NCI-H2227 (cell line): ENCODE measurements around the gene RAI14.
"Not testable (repeated sequence)": the region's sequence is repeated elsewhere in the genome, so short reads cannot be mapped to it uniquely, and the experiment has no call there.

ENCODE experiments used
- DNase-seq: peaks from one replicate; lab custom pipeline; 2025; ENCODE audit not compliant: unreplicated experiment; lab: John Stamatoyannopoulos, UW

Gene RAI14

DNA sequence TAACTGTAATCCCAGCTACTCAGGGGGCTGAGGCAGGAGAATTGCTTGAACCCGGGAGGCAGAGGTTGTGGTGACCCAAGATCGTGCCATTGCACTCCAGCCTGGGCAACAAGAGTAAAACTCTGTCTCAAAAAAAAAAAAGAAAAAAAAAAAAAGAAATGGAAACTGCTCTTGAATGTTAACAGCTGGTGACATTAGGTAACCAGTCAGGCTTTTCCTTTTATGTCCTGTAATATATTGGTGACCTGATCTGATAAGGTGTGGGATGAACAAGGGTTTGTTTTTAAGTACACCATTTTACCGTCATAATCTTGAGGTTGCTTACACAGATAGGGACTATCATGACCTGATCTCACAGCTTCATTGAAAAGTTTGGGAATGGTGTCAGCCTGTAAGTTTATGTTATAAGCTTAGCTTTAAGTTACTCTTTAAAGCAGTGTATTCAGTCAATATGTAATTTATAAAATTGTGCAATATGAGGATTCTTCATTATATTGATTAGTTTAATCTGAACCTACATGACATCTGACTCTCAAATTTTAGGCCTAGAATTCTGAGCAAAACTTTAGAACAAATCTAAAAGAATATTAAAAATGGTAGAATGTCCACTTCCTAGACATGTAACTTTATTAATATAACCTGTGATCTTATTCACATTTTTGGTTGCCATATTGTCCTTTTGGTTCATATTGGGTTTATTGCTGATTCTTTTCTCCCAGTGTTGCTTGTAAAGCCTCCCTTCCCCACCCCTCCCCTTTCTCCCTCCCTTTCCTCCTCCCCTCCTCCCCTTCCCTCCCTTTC is 41.4 kb downstream of the RAI14 start:
- DNase-seq = no peak

DNA sequence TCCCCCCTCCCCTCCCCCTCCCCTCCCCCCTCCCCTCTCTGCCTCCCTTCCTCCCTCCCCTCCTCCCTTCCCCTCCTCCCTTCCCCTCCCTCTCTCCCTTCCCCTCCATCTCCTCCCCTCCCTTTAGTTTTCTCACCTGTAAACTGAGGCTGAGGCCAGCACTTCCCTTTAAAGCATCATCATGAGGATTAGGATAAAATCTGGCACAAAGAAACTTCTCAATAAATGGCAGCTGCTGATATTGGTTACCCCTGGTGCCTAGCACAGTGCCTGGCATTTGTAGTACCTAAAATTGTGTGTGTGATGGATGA is 41.9 kb downstream of the RAI14 start:
- no peak for DNase-seq

DNA sequence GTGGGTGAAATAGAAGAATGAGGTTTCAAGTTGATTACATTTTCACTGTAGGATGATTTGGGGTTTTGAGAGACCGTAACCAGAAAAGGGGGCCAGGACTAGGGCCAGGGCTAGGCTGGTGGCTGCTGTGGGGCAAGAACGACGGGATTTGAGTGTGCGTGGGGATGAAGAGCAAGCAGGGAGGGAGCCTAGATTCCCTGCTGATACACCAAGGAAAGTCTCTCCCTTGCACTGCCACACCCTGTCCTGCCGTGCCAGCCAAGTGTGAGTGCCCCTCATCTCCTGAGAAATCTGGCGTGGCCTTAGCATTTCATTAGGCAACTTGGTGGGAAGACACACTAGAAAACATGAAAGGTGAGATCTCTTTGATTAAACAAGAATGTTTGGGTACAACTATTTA is 42.6 kb downstream of the RAI14 start:
- no peak for DNase-seq

DNA sequence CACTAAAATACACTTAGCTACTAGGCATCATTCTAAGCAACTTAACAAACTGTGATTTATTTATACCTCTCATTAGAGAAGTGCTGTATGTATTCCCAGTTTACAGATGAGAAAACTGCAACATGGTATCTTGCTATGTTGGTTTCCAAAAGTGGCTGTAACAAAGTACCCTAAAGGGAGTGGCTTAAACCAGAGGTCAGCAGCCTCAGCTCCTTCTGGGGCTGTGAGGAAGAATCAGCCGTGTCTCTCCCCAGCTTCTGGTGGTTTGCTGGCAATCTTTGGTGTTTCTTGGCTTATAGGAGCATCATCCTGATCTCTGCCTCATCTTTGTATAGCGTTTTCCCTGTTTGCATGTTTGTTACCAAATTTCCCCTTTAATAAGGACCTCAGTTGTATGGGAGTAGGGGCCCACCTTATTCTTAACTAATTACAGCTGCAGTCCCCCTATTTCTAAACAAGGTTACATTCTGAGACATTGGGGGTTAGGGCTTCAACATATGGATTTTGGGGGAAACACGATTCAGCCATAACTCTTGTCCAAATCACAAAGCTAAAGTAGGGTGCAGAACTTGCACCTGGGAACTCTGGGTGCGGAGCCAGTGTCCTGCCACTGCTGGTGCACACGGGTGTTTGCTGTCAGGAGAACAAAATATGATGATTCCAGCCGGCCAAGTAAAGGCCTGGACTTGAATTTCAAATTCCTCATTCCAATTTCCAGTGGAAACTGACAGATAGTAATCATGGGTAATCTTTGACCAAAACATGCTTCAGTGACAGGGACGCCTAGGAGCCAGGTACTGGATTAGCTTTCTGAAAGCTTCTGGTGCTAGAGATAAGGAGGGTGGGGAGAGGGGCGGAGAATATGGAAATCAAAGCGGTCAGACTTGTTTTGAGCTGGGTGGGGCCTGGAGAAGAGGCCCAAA is 43.3 kb downstream of the RAI14 start:
- DNase-seq = no peak

DNA sequence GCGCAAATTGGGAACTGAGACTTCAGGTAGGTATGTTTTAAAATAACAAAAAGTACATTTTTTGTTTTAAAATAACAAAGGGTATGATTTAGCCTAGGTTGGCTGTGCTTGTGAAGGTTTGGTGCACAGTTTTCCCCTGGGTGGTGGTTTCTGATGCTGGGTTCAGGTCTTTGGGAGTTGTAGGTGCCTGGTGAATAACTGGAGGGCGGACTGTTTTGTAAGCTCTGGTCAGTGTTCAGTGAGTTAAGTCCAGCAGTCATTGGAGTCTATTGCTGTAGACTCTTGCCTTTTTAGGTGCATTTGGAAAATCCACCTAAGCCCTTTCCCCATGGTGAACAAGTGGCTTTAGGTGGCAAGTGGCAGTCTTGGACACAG is 43.9 kb downstream of the RAI14 start:
- DNase-seq = no peak

DNA sequence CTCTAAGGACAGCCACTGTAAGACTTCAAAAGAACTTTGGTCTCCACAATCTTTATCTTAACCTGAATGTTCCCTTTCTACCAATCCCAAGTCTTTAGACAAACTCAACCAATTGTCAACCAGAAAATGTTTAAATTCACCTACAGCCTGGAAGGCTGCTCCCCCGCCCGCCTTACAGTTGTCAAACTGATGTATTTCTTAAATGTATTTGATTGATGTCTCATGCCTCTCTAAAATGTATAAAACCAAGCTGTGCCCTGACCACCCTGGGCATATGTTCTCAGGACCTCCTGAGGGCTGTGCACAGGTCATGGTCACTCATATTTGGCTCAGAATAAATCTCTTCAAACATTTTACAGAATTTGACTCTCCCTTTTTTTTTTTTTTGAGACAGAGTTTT is 45.3 kb downstream of the RAI14 start:
- not testable (repeated sequence) for DNase-seq

DNA sequence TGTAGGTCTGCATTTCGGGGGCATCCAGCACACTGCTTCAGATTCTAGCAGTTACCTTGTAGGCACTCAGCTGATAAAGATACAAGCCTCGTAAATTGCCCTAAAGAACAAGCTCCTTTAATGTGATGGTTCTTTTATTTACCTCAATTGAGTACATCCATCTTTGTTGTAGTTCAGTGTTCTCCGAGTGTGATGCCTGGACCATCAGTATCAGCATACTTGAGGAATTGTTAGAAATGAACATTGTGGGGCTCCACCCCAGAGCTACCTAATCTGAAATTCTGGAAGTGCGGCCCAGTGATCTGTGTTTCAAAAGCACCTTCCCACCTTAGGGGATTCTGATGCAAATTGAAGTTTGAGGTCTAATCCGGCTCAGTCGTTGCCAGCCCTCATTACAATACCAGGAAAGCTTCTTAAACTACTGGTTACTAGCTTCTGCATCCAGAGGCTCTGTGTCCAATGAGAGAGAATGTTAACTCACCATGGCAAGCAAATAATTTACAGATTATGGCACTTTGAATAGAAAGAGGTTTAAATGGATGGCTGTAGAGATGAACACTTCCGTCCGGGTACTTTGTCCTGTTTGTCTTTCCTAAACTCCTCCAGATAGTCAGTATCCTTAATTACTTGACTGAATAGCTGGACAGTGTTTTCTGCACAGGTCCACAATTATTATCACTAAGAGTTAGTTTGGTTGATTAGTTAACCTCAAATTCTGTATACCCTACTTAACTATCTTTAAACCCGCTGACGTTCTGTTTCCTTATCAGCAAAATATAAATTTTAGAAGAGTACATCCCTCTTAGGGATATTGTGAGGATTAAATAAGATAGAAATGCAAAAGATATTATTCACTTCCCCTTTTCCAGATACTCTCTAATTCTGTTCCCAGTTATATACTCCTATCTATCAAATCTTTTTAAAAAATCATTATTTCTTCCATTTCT is 47.9 kb downstream of the RAI14 start:
- no peak for DNase-seq

DNA sequence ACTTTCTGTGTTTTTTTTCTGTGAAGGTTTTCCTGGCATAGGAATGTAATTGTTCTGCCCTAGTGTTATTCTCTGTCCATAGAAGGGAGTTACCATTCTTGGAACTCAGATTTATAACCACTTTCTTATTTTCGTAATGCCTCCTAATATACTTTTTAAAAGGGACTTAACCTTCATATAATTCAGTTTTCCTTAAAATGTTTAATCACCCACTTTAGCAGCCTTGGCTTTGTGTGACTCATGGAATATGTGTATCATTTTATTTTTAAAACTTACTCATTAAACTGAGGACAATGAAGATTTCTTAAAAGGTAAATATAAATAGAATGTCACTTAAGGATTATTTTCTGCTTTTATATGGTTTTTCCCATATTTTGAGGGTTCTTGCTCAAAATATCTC is 50.0 kb downstream of the RAI14 start:
- DNase-seq = no peak

DNA sequence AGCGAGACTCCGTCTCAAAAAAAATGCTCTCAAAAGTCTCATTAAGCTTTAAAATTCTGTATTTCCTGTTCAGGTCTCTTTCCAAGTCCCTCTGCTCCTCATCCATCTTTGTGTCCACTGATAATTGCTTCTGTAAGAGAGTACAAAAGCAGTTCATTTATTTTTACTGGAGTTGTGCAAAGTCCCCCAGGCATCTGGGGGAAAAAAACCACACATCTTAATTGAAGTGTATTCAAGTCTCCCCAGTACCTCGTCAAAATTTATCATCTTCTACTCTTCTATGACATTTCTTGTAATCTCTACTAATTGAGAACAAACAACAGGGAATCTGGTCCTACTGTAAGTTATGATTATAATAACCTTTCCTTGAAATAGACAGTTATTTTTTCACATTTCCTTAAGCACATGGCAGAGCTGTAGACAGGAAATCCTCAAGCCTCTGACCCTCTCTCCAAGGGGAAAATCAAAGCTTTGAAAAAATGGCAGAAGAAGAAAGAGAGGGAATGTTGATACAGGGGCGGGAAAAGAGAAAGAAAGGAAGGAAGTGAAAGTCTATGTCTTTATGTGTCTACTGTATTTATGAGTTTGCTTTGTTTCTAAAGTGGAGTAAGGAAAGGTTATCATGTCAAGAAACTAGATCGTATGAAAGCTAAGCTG is 51.5 kb downstream of the RAI14 start:
- DNase-seq = no peak

DNA sequence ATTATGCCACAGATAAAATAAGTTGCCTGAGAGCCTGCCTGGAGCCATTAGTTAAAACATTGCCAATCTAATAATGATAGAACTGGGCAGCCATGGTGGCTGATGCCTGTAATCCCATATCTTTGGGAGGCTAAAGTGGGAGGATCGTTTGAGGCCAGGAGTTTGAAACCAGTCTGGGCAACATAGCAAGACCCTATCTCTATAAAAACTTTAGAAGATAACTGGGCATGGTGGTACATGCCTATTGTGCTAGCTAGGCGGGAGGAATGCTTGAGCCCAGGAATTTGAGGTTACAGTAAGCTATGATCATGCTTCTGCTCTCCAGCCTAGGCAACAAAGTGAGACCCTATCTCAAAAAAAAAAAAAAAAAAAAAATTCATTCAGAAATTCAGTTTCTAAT is 52.6 kb downstream of the RAI14 start:
- DNase-seq = no peak

DNA sequence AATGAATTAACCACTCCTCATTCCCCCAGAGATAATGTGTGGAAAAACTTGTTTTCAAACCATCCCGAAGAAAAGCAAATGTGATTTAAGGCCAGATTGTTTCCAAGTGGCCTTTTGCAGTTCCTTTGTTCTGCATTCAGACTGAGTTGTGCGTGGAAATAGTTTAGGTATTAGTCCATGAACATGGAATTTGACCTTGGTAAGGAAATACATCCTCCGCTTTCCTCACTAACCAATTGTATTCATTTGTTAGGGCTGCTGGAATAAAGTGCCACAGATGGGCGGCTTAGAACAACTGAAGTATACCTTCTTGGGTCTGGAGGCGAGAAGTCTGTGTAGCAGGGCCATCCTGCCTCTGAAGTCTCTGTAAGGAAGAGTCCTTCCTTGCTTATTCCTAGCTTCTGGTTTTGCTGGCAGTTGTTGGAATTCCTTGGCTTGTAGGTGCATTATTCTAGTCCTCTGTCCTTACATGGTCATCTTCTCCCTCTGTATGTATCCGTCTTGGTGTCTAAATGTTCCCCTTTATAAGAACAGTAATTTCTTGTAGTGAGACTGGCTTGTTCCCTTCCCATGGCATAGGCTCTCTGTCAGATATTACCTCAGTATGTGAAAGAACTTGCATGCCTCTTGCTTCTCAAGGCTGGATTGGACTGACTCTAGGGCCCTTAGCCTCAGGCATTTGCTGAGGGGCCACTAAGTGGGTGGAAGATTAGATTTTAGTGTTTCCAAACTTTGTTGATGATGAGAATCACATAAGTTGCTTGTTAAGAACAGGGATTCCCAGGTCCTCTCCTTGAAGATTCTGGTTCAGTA is 53.9 kb downstream of the RAI14 start:
- no peak for DNase-seq

DNA sequence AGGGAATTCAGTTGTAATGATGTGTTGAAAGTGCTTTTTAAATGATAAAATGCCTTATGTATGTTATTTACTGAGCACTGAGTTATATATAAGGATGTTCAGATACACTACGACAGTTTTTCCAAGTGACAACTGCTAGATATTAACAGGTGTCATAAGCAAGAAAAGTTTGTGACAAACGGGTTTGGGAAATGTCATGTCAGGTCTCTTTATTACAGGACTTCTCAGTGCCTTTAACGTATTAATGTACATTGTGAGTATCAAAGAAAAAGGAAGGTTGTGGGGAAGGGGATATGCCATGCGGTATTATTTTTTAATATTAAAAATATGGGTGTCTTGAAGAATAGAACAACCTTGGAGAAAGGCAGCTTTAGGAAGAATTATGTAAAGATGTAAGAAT is 56.4 kb downstream of the RAI14 start:
- DNase-seq = no peak

DNA sequence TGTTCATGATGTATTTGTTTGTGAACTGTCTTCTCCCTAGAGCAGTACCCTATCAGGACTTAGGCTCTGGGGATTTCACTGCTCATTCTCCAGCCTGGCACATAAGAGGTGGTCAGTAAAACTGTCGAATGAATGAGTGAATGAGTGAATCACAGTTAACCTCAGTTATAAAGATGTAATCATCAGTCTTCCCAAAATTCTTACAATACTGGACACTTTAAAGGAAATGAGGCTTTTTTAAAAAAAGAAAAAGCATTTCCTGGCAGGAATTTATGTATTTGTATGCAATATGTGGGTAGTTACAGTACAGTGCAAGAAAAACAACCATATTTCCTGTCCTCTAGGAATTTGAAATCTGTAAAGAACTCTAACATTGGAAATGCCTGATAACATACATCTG is 59.6 kb downstream of the RAI14 start:
- DNase-seq = no peak

DNA sequence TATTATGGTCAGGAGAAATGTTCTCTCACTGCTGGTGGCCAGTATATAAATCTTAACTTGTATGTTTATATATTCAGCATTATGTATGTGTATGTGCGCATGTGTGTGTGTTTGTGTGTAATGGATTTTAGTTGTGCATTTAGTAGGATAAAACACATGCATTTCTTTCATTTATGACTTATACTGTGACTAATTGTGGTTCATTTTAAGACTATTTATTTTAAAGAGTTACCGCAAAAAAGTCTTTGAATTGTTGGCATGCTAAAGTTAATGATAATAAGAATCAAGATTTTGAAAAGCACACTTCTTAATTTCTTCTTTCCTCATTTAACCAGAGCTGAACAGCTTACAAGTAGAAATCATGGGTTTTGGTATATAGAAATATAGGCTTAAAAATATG is 60.9 kb downstream of the RAI14 start:
- no peak for DNase-seq

DNA sequence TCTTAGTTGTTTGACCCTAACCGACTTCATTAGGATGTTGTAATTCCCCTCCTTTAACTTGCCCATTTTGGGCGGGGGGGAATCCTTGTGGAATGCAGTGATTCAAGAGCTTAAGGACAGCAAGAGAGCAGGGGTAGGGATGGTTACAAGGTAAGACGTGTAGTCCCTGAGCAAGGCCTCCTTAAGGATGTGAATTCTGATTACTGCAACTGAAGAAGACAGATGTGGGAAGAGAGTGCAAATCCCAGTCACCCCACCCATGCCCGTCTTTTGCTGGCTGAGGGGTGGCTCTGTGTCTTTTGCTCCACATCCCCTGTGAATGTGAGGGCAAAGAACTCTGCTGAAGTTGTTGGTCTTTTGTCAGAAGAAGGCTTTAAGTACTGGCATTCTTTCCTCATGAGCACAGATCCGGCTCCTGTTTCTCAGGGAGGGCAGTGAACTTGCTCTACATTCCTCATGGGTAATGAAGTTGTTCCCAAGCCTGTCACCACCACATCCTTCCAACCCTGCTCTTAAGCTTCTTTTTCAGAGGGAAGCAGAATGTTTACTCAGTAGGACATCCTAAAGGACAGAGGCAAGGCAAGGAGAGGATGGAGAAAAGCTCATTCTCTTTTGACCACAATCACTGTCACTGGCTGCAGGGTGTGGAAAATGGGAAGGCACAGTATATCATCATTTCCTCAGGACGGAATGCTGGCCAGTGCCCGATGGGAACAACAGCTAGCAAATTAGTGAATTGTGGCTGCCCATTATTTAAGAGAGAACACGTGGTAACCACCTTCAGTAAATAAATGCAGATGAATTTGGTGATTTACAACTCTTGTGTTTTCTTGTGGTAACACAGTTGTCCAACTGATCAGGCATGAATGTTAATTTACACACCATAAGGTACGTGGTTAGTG is 61.5 kb downstream of the RAI14 start:
- no peak for DNase-seq

DNA sequence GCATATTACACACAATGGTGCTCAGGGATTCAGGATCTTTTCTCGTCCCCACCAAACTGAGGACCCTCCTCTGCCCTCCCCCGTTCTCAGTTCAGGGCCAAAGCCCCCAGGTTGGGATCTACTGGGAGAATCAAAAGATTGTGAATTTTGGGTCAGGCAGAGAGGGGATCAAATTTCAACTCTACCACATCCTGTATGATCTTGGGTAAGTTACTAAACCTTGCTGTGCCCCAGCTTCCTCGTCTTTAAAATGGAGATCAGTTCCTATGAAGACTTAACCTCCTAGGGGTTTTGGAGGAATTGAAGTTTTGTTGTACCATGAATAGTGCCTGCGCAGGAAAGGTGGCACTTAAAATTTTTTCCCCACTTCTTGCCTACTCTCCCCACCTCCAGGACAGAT is 62.4 kb downstream of the RAI14 start:
- DNase-seq = no peak

DNA sequence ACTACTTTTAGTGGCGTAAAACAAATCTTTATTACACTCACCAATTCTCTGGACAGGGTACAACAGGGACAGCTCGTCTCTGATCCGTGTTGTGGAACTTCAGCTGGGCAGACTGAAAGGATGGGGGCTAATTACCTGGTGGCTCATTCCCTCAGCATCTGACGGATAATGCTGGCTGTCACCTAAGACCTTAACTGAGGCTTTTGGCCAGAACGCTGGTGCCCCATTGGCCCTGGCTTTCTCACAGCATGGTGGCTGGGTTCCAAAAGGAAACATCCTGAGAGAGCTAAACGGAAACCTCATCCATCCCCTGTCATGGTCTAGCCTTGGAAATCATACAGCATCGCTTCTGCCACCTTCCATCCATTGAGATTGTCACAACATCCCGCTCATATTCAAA is 62.9 kb downstream of the RAI14 start:
- DNase-seq = no peak

DNA sequence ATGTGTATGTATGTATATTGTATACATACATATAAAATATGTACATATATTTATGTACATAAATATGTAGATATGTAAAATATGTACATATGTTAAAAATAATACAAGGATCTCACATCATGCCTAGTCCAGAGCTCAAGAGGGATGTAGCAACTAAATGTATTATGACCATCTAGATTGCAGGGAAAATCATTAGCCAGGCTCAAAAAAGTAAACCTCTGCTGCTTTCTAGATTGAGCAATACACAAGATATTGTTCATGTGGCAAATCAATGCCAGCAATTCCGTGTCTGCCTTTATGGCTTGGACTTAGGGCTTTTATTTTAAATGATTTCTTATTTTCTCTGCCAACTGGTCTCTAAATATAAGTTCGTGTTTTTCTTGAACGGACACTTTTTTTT is 65.2 kb downstream of the RAI14 start:
- DNase-seq = no peak

DNA sequence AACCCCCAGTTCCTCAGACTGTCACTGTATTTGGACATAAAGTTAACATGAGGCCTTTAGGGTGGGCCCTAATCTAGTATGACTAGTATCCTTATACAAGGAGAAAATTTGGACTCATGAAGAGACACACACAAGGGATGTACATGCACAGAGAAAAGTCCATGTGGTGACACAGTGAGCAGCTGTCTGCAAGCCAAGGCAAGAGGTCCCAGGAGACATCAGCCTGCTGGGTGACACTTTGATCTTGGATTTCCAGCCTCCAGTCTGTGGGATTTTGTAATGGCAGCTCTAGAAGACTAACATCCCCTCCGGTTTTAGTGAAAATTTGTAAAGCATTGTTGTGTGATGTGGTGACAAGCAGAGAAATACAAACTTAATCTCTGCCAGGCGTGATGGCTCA is 66.1 kb downstream of the RAI14 start:
- no peak for DNase-seq
